Measurements from ENCODE around the gene CCL28.
"Not testable (repeated sequence)": the region's sequence is repeated elsewhere in the genome, so short reads cannot be mapped to it uniquely, and the experiment has no call there.

CCL28 gene

GRCh38 chr5:43412156-43412555 lies at the start of gene CCL28:
Gene CCL28 (minus strand): TSS chr5:43412391. CDS start chr5:43412316, 75 bp downstream.
- Mint-ChIP-seq H3K4me3 (no peak within 1 kb of the TSS), H3K4me1 (ENCODE audit: low read depth) (no peaks in the 10 kb centered on the region), H3K27ac (no peak within 1 kb of the TSS)

GRCh38 chr5:43461066-43461465 lies 48.9 kb upstream of the CCL28 start:
- no peak overlapping the region for H3K27ac Mint-ChIP-seq
- no peaks in the 10 kb centered on the region for H3K27me3 Mint-ChIP-seq
- peaks cover 27% of the 10 kb centered on the region for H3K36me3 Mint-ChIP-seq
- peaks cover 6% of the 10 kb centered on the region for H3K4me1 Mint-ChIP-seq (ENCODE audit: low read depth)
- no peak overlapping the region for H3K4me3 Mint-ChIP-seq
- H3K9me3 Mint-ChIP-seq (ENCODE audit: low read depth) = peaks cover 10% of the 10 kb centered on the region

More at GRCh38 chr5:43412156-43412555, at the start of gene CCL28:
- peaks cover 3% of the 10 kb centered on the region for H3K9me3 Mint-ChIP-seq (ENCODE audit: low read depth)
- H3K36me3 Mint-ChIP-seq = peaks cover 2% of the 10 kb centered on the region
- H3K27me3 Mint-ChIP-seq = no peaks in the 10 kb centered on the region

DNA sequence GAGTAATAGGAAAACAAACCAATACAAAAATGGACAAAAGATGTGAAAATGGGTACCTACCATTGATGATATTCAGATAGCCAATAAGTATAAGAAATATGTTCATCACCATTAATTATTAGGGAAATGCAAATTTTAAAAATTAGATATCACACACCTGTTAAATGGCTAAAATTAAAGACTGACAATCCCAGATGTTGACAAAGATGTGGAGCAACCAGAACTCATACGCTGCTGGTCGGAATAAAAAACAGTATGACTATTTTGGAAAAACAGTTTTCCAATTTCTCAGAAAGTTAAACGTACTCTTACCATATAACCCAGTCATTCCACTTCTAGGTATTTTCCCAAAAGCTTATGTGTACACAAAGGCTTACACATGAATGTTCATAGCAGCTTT lies 44.4 kb upstream of the CCL28 start:
- Mint-ChIP-seq H3K4me3 (no peak overlapping the region), H3K27me3 (no peaks in the 10 kb centered on the region), H3K36me3 (peaks cover 33% of the 10 kb centered on the region), H3K4me1 (ENCODE audit: low read depth) (peaks cover 1% of the 10 kb centered on the region), H3K9me3 (ENCODE audit: low read depth) (peaks cover 10% of the 10 kb centered on the region), H3K27ac (no peak overlapping the region)

GRCh38 chr5:43441575-43441974 lies 29.4 kb upstream of the CCL28 start:
- H3K4me3 Mint-ChIP-seq; H3K27me3 Mint-ChIP-seq; H3K4me1 Mint-ChIP-seq (ENCODE audit: low read depth); H3K27ac Mint-ChIP-seq: not testable (repeated sequence)
- Mint-ChIP-seq H3K36me3 (peaks cover 18% of the 10 kb centered on the region), H3K9me3 (ENCODE audit: low read depth) (peaks cover 23% of the 10 kb centered on the region)

DNA sequence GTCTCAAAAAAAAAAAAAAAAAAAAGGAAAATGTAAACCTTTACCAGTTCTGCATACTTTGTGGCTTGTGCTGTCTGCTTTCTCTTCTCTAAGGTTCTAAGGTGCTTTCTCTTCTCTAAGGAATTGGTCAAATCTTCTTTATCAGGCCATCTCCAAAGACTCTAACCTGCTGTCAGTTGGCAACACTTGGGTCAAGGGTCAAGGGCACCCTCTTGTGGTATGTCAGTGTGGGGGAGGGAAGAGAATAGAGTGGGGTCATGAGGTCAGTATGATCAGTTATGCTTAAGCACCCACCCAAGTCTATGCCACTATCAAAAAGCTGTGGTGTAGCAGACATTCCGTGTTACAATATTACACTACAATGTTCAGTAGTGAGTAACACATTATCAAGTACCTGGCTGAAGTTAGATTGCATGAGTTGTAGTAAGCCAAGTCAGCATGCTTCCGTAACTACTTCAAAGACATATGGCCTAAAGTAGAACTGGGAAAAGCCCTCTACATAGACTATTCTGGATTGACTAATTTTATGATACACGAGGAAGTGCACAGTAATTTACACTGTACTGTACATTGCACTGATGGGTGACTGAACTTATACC lies 25.0 kb upstream of the CCL28 start:
- no peak overlapping the region for H3K27ac Mint-ChIP-seq
- H3K4me1 Mint-ChIP-seq (ENCODE audit: low read depth) = no peaks in the 10 kb centered on the region
- peaks cover 3% of the 10 kb centered on the region for H3K36me3 Mint-ChIP-seq
- peaks cover 14% of the 10 kb centered on the region for H3K9me3 Mint-ChIP-seq (ENCODE audit: low read depth)
- no peaks in the 10 kb centered on the region for H3K27me3 Mint-ChIP-seq
- no peak overlapping the region for H3K4me3 Mint-ChIP-seq

DNA sequence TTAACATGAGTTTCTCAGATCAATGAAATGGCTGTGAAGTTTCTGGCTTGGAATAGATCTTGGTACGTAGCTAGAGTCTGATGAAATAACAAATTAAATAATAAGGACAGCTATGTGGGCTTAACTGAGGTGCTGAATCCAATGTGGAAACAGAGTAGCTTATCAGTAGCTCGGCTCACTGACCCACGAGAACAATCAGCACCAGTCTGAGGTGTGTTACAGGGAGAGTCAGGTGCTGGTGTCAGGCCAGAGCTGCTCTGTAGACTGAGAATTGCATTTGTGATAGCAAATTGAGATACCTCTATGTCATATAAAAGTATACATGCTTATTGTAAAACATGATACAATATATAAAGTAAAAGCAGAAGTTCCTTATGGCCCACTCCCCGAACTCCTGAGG lies 21.2 kb upstream of the CCL28 start:
- Mint-ChIP-seq H3K27me3 (no peaks in the 10 kb centered on the region), H3K27ac (no peak overlapping the region), H3K9me3 (ENCODE audit: low read depth) (peaks cover 14% of the 10 kb centered on the region), H3K4me3 (no peak overlapping the region), H3K36me3 (no peaks in the 10 kb centered on the region), H3K4me1 (ENCODE audit: low read depth) (no peaks in the 10 kb centered on the region)

GRCh38 chr5:43432486-43433375 lies 20.5 kb upstream of the CCL28 start:
- Mint-ChIP-seq H3K4me3 (no peak overlapping the region), H3K4me1 (ENCODE audit: low read depth) (no peaks in the 10 kb centered on the region), H3K27me3 (no peaks in the 10 kb centered on the region), H3K27ac (no peak overlapping the region), H3K9me3 (ENCODE audit: low read depth) (peaks cover 8% of the 10 kb centered on the region), H3K36me3 (no peaks in the 10 kb centered on the region)

- Mint-ChIP-seq H3K27me3 (no peaks in the 10 kb centered on the region), H3K36me3 (no peaks in the 10 kb centered on the region), H3K4me1 (ENCODE audit: low read depth) (no peaks in the 10 kb centered on the region)
These were observed 17.5 kb upstream of the CCL28 start for GRCh38 chr5:43429706-43430105.

GRCh38 chr5:43429016-43429415 lies 16.8 kb upstream of the CCL28 start:
- Mint-ChIP-seq H3K36me3 (no peaks in the 10 kb centered on the region), H3K27ac (no peak overlapping the region), H3K4me3 (no peak overlapping the region), H3K4me1 (ENCODE audit: low read depth) (no peaks in the 10 kb centered on the region), H3K27me3 (no peaks in the 10 kb centered on the region), H3K9me3 (ENCODE audit: low read depth) (no peaks in the 10 kb centered on the region)

More at GRCh38 chr5:43429706-43430105, 17.5 kb upstream of the CCL28 start:
- Mint-ChIP-seq H3K9me3 (ENCODE audit: low read depth) (no peaks in the 10 kb centered on the region), H3K27ac (no peak overlapping the region), H3K4me3 (no peak overlapping the region)

GRCh38 chr5:43427306-43427705 lies 15.1 kb upstream of the CCL28 start:
- H3K27me3 Mint-ChIP-seq = no peaks in the 10 kb centered on the region
- H3K36me3 Mint-ChIP-seq = no peaks in the 10 kb centered on the region
- no peaks in the 10 kb centered on the region for H3K9me3 Mint-ChIP-seq (ENCODE audit: low read depth)
- H3K27ac Mint-ChIP-seq = no peak overlapping the region
- H3K4me3 Mint-ChIP-seq = no peak overlapping the region
- H3K4me1 Mint-ChIP-seq (ENCODE audit: low read depth) = no peaks in the 10 kb centered on the region

DNA sequence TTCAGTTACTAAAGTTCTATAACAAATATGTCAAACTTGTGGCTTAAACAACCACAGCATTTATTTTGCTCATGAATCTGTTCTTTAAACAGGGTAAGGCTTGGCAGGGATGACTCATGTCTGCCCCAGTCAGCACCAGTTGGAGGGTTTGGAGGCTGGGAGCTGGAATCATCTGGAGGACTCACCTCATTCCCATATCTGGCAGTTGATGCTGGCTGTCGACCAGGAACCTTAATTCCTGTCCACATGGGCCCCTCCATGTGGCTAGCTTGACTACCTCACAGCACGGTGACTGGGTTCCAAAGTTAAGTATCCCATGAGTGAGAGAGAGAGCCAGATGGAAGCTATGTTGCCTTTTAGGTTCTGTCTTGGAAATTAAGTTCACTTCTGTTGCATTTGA lies 13.8 kb upstream of the CCL28 start:
- no peaks in the 10 kb centered on the region for H3K4me1 Mint-ChIP-seq (ENCODE audit: low read depth)
- H3K9me3 Mint-ChIP-seq (ENCODE audit: low read depth) = no peaks in the 10 kb centered on the region
- H3K36me3 Mint-ChIP-seq = no peaks in the 10 kb centered on the region
- no peak overlapping the region for H3K4me3 Mint-ChIP-seq
- peaks cover 2% of the 10 kb centered on the region for H3K27me3 Mint-ChIP-seq
- no peak overlapping the region for H3K27ac Mint-ChIP-seq

GRCh38 chr5:43423086-43423485 lies 10.9 kb upstream of the CCL28 start:
- H3K9me3 Mint-ChIP-seq (ENCODE audit: low read depth); H3K27me3 Mint-ChIP-seq; H3K4me3 Mint-ChIP-seq; H3K4me1 Mint-ChIP-seq (ENCODE audit: low read depth); H3K36me3 Mint-ChIP-seq; H3K27ac Mint-ChIP-seq: not testable (repeated sequence)

DNA sequence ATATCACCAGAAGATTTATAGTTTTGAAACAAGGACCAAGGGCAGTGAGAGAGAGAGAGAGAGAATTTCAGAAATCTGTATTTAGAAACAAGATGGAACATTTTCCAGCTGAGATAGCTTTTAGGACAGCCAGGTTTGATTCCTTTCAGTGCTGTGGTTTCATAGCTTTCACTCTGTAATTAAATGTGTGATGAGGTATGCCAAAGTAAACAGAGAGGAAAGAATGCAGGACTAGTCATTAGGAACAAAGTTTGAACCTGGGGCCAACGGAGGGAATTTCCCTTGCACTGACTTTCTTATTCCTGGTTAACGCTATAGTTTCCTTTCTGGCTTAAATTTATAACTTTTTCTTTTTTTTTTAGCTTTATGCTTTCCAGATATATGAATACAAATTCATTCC lies 10.0 kb upstream of the CCL28 start:
- no peak overlapping the region for H3K4me3 Mint-ChIP-seq
- H3K27ac Mint-ChIP-seq = no peak overlapping the region
- peaks cover 2% of the 10 kb centered on the region for H3K27me3 Mint-ChIP-seq
- no peaks in the 10 kb centered on the region for H3K9me3 Mint-ChIP-seq (ENCODE audit: low read depth)
- H3K4me1 Mint-ChIP-seq (ENCODE audit: low read depth) = no peaks in the 10 kb centered on the region
- H3K36me3 Mint-ChIP-seq = no peaks in the 10 kb centered on the region

- Mint-ChIP-seq H3K27ac (no peak overlapping the region), H3K4me3 (no peak overlapping the region), H3K9me3 (ENCODE audit: low read depth) (no peaks in the 10 kb centered on the region), H3K4me1 (ENCODE audit: low read depth) (no peaks in the 10 kb centered on the region), H3K36me3 (no peaks in the 10 kb centered on the region), H3K27me3 (peaks cover 2% of the 10 kb centered on the region)
These were observed 9.4 kb upstream of the CCL28 start for GRCh38 chr5:43421450-43422133.

DNA sequence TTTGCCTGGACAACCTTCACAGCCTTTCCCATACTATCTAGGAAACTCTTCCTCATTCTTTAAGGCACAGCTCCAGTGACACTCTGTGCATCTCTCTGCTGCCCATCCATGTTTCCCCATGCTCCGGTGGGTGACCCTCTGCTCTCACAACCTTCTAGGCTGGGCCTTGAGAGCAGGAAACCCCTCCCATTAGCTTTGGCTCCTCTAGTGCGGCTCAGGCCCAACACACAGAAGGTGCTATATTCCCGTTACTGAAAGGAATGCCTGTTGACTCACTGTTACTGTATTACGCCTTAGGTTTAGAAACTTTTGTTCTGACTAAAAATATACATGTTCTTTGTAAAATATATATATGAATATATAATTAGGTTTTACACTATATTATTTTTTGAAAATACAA lies 8.1 kb upstream of the CCL28 start:
- Mint-ChIP-seq H3K4me3 (no peak overlapping the region), H3K27me3 (peaks cover 2% of the 10 kb centered on the region), H3K36me3 (no peaks in the 10 kb centered on the region), H3K4me1 (ENCODE audit: low read depth) (no peaks in the 10 kb centered on the region), H3K9me3 (ENCODE audit: low read depth) (no peaks in the 10 kb centered on the region), H3K27ac (no peak overlapping the region)

Data from activated naive CD8-positive, alpha-beta T cell (primary cell).